ENCODE measurements around the gene FADS6.

GRCh38 chr17:74925242-74925641 is 31.8 kb upstream of the FADS6 start:
- TF ChIP-seq CTCF (IDR thresholded peaks at IDR 0.05), result no peak
- TF ChIP-seq ZFX (IDR thresholded peaks at IDR 0.05; ENCODE audit: borderline replicate concordance), result no peak
